PFSK-1 (cell line): ENCODE data around the gene SULT2B1.

Experiments used
- POLR2AphosphoS5 ChIP-seq: IDR thresholded peaks from 2 replicates; pipeline ENCODE4 v1.6.1; 2012; ENCODE audit warnings: low read depth, mild to moderate bottlenecking, control low read depth, low read length, moderate library complexity
- TAF1 ChIP-seq: IDR thresholded peaks from 2 replicates; pipeline ENCODE4 v1.6.1; 2012; ENCODE audit warnings: low read length, control low read depth, borderline replicate concordance; ENCODE audit not compliant: insufficient read depth

DNA sequence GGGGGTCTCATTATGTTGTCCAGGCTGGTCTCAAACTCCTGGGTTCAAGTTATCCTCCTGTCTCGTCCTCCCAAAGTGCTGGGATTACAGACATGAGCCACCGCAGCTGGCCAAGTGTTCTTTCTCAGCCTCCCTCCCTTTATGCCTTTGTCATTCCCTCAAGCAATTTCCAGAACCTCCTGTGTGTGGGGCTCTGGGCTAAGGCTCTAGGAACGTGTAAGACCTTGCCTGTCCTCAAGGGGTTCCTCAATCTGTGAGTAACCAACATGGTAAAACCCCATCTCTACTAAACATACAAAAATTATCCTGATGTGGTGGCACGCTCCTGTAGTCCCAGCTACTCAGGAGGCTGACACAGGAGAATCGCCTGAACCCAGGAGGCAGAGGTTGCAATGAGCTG is 39.0 kb downstream of the SULT2B1 start:
- TF ChIP-seq POLR2AphosphoS5 (no peak), TAF1 (no peak)
